ENCODE measurements around the gene CBARP. TPM values are rescaled to one million over a fixed set of nuclear protein-coding genes. Genes with fewer than 3 reads are reported as not detected.

The CBARP gene
- total RNA-seq, 1 experiment from 2014 or later, result 23.8 TPM

- DNase-seq (ENCODE audit: low read depth, low spot score) (no peak), ATAC-seq (peak; percentile 35)
- no TSS peak for BruUV-seq (replicated peaks)
- H3K9me3 ChIP-seq (ENCODE audit: control insufficient read depth in 1 of 2, insufficient read depth in 1 of 2, low read depth in 1 of 2, low read length in 2 of 2), result no peaks in the 10 kb centered on the region
- no peak for TF ChIP-seq EZH2phosphoT487 (IDR thresholded peaks at IDR 0.05; ENCODE audit: borderline replicate concordance)
- TF ChIP-seq RAD21 (IDR thresholded peaks at IDR 0.05; ENCODE audit: low read depth), result peak; percentile 53
- TF ChIP-seq CTCF (IDR thresholded peaks at IDR 0.05 in 2 of 3, conservative IDR thresholded peaks at IDR 0.05 in 1 of 3; ENCODE audit: borderline replicate concordance in 1 of 3, insufficient read depth in 1 of 3, low read depth in 2 of 3, low read length in 2 of 3), result peak; percentile 23 to 74 (median 58); a peak in 5 of 6 replicates
- TF ChIP-seq EGR1 (IDR thresholded peaks at IDR 0.05; ENCODE audit: low read depth), result no peak
- TF ChIP-seq YY1 (IDR thresholded peaks at IDR 0.05; ENCODE audit: extremely low read depth, insufficient replicate concordance, low read depth, low read length), result no peak
- no peak overlapping the region for H3K4me3 ChIP-seq (replicated peaks in 1 of 2; ENCODE audit: low read depth in 1 of 2, low read length in 2 of 2)
- H3K9ac ChIP-seq (ENCODE audit: low read length), result no peak overlapping the region
- H3K79me2 ChIP-seq (ENCODE audit: insufficient read depth, low read length), result peaks cover 40% of the 10 kb centered on the region
- ChIA-PET CTCF (interaction anchor here (0.6 to 2.4 kb wide), 4 partner anchors 17 to 108 kb away, joined by 3 to 8 read pairs (median 3); no protein-coding TSS in a partner anchor), RAD21 (ENCODE audit: low non-redundant PET in 1 of 2, low total read pairs in 2 of 2, uncharacterized antibody in 2 of 2, unreplicated experiment in 2 of 2) (no interaction called here), POLR2A (no interaction called here)
- no peak overlapping the region for H3K4me2 ChIP-seq (ENCODE audit: low read length)
- H2AFZ ChIP-seq (ENCODE audit: low read depth, low read length, poor library complexity, severe bottlenecking), result no peak overlapping the region
- no peaks in the 10 kb centered on the region for H3K9me2 ChIP-seq (ENCODE audit: insufficient read depth)
- no peaks in the 10 kb centered on the region for H3K27me3 ChIP-seq (ENCODE audit: insufficient read depth, low read length)
- no peak overlapping the region; the same call in 1 of the 2 replicates for H3K27ac ChIP-seq (ENCODE audit: low read depth, low read length)
- intact Hi-C loops (cut with micrococcal nuclease), result no loop called here
- H3K36me3 ChIP-seq (ENCODE audit: control insufficient read depth in 1 of 2, insufficient read depth in 2 of 2, low read length in 2 of 2), result peaks cover 2 to 6% of the 10 kb centered on the region in 2 experiments; a peak in 2 of 4 replicates
- peaks cover 0 to 22% of the 10 kb centered on the region in 2 experiments; a peak in 2 of 4 replicates for H3K4me1 ChIP-seq (ENCODE audit: control insufficient read depth in 1 of 2, insufficient read depth in 2 of 2, low read length in 2 of 2)
- H4K20me1 ChIP-seq (ENCODE audit: insufficient read depth), result no peaks in the 10 kb centered on the region
These were observed 16.6 kb downstream of the CBARP start for GRCh38 chr19:1220976-1221903.
